Body of pancreas (tissue), 4 donors: ENCODE measurements around the gene PLAAT2. TPM values are rescaled to one million over a fixed set of nuclear protein-coding genes. Genes with fewer than 3 reads are reported as not detected.
"Not testable (repeated sequence)": the region's sequence is repeated elsewhere in the genome, so short reads cannot be mapped to it uniquely, and the experiment has no call there.

Experiments used
- ATAC-seq: fragments of 150-250 bp; one replicate; pipeline ENCODE4 v1.9.1; 2016
- DNase-seq, 4 donors: peaks; one replicate each; pipeline ENCODE4 v3.0.0-alpha.2; 2019
- H3K27ac ChIP-seq, 4 donors: fragments of 200-600 bp; sonication (generic); 1 replicate in 3 of 4; 2 replicates in 1 of 4; pipeline versions ENCODE4 v1.5.1 to v1.6.1; 2016 to 2019; ENCODE audit warnings: mild to moderate bottlenecking in 1 of 4, mixed read lengths in 1 of 4, moderate library complexity in 1 of 4
- H3K27me3 ChIP-seq, 2 donors: fragments of 200-600 bp; sonication (generic); one replicate each; pipeline ENCODE4 v1.6.0; 2016; ENCODE audit warnings: mild to moderate bottlenecking in 1 of 2
- H3K36me3 ChIP-seq, 2 donors: fragments of 200-600 bp; sonication (generic); replicated peaks in 1 of 2; 2 replicates each; pipeline ENCODE4 v1.5.1; 2016; ENCODE audit warnings: low read depth in 2 of 2; ENCODE audit not compliant: insufficient read depth in 1 of 2
- H3K4me1 ChIP-seq: fragments of 200-600 bp; sonication (generic); one replicate; pipeline ENCODE4 v1.6.0; 2016
- H3K4me3 ChIP-seq, 2 donors: fragments of 200-600 bp; sonication (generic); 1 replicate in 1 of 2; 2 replicates in 1 of 2; pipeline ENCODE4 v1.5.1; 2016 to 2019
- H3K9me3 ChIP-seq, 3 donors: fragments of 200-600 bp; sonication (generic); 1 replicate in 2 of 3; 2 replicates in 1 of 3; pipeline ENCODE4 v1.5.1; 2016
- CTCF ChIP-seq, 7 experiments: fragments of 450-650 bp in 4 of 7; fragments of 200-600 bp in 3 of 7; sonication (generic) in 3 of 7; IDR thresholded peaks; one replicate each; pipeline ENCODE4 v1.5.1; 2016 to 2019; ENCODE audit warnings: antibody characterized with exemption in 7 of 7
- POLR2A ChIP-seq, 3 donors: fragments of 450-650 bp; IDR thresholded peaks; one replicate each; pipeline ENCODE4 v1.6.1; 2016; ENCODE audit warnings: antibody characterized with exemption in 3 of 3, mild to moderate bottlenecking in 2 of 3
- WGBS, 2 donors: methylation state at CpG; one replicate each; pipeline ENCODE4 v1.1.5; 2017; 5-methylcytosine and 5-hydroxymethylcytosine counted together
- intact Hi-C: fragments of 100-400 bp; cut with DNase I; formaldehyde crosslinking; loops from one replicate; pipeline ENCODE4 v1.15.1; 2023
- total RNA-seq, 2 donors: library from RNA; depleted of rRNA; stranded (reverse); fragments of >200 nt; gene quantifications; one replicate each; pipeline ENCODE4 v1.1.0, GENCODE V29; 2016

The PLAAT2 gene
- total RNA-seq, 2 donors from 2014 or later = not detected

DNA sequence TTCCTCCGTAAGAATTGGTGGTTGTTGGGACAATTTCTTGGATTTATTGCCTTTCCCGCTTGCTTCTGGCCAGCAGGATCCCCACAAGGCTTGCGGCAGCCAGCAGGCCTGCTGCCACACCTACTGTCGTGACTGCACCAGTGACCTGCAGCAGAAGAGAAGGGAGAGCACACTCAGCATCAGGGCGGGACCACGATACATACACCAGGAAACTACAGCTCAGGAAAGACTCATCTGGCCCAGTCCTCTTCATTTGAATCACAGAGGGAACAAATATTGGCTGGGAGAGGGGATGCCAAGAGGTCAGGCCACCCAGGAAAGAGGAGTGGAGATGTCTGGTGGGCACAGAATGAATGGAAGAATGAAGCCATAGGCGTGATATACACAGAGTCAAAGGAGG lies 10.3 kb downstream of the PLAAT2 start:
- intact Hi-C loops = no loop called here
- H3K27ac ChIP-seq = no peak overlapping the region
- ATAC-seq = no peak

GRCh38 chr11:63551889-63552266 lies 11.3 kb downstream of the PLAAT2 start:
- DNase-seq (no peak), ATAC-seq (no peak)
- Histone ChIP-seq H3K4me3 (no peak overlapping the region), H3K36me3 (no peaks in the 10 kb centered on the region), H3K9me3 (no peaks in the 10 kb centered on the region), H3K27me3 (no peaks in the 10 kb centered on the region), H3K27ac (no peak overlapping the region), H3K4me1 (no peaks in the 10 kb centered on the region)
- 77% methylated on average over 4 to 6 of the region's 6 CpGs for WGBS, 2 donors
- intact Hi-C loops = no loop called here
- TF ChIP-seq CTCF (IDR thresholded peaks at IDR 0.05) = no peak
- TF ChIP-seq POLR2A (IDR thresholded peaks at IDR 0.05) = no peak

More for the DNA sequence above, 10.3 kb downstream of the PLAAT2 start:
- H3K4me1 ChIP-seq = no peaks in the 10 kb centered on the region
- H3K4me3 ChIP-seq = no peak overlapping the region
- WGBS, 2 donors = 86 to 90% methylated on average over 7 of the region's 7 CpGs
- H3K36me3 ChIP-seq = no peaks in the 10 kb centered on the region
- no peaks in the 10 kb centered on the region for H3K9me3 ChIP-seq
- H3K27me3 ChIP-seq = no peaks in the 10 kb centered on the region
- TF ChIP-seq CTCF (IDR thresholded peaks at IDR 0.05) (no peak), POLR2A (IDR thresholded peaks at IDR 0.05) (no peak)
- DNase-seq = no peak

DNA sequence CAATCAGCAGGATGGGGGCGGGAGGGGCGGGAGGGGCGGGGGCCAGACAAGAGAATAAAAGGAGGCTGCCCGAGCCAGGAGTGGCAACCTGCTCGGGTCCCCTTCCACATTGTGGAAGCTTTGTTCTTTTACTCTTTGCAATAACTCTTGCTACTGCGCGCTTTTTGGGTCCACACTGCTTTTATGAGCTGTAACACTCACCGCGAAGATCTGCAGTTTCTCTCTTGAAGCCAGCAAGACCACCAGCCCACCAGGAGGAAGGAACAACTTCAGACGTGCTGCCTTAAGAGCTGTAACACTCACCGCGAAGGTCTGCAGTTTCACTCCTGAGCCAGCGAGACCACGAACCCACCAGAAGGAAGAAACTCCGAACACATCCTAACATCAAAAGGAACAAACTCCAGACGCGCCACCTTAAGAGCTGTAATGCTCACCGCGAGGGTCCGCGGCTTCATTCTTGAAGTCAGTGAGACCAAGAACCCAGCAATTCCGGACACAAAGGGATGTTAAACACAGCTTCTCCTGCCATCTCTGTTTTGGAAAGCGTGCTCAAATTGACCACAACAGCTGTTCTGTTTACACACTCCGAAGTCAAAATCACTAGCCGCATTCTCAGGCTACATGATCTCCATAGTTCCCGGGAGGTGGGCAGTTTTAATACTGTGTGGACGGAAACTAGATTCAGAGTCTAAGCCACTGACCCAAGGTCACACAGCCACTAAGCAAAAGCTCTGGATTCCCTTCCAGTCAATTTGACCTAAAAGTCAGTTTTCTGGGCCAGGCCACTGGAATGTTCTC lies 11.9 kb downstream of the PLAAT2 start:
- no peaks in the 10 kb centered on the region for H3K36me3 ChIP-seq
- 82 to 93% methylated on average over 23 to 26 of the region's 27 CpGs for WGBS, 2 donors
- H3K4me3 ChIP-seq = no peak overlapping the region
- no peaks in the 10 kb centered on the region for H3K4me1 ChIP-seq
- no peaks in the 10 kb centered on the region for H3K27me3 ChIP-seq
- intact Hi-C loops = no loop called here
- H3K9me3 ChIP-seq = no peaks in the 10 kb centered on the region
- no peak for TF ChIP-seq POLR2A (IDR thresholded peaks at IDR 0.05)
- no peak for ATAC-seq
- H3K27ac ChIP-seq = no peak overlapping the region
- no peak for DNase-seq

DNA sequence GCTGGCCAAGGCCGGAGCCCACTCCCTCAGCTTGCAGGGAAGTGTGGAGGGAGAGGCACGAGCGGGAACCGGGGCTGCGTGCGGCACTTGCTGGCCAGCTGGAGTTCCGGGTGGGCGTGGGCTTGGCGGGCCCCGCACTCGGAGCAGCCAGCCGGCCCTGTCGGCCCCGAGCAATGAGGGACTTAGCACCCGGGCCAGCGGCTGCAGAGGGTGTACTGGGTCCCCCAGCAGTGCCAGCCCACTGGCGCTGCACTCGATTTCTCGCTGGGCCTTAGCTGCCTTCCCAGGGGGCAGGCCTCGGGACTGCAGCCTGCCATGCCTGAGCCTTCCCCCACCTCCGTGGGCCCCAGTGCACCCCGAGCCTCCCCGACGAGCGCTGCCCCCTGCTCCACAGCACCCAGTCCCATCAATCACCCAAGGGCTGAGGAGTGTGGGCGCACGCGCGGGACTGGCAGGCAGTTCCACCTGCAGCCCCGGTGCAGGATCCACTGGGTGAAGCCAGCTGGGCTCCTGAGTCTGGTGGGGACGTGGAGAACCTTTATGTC lies 13.0 kb downstream of the PLAAT2 start:
- ATAC-seq, H3K36me3 ChIP-seq, H3K9me3 ChIP-seq, DNase-seq, intact Hi-C loops, H3K27ac ChIP-seq, H3K27me3 ChIP-seq, H3K4me3 ChIP-seq, H3K4me1 ChIP-seq: not testable (repeated sequence)
- 95 to 97% methylated on average over 6 to 28 of the region's 31 CpGs for WGBS, 2 donors

- H3K4me1 ChIP-seq = no peaks in the 10 kb centered on the region
- no peaks in the 10 kb centered on the region for H3K9me3 ChIP-seq
- H3K36me3 ChIP-seq = no peaks in the 10 kb centered on the region
- DNase-seq (no peak), ATAC-seq (no peak)
- no peak overlapping the region for H3K27ac ChIP-seq
- WGBS, 2 donors = 88 to 93% methylated on average over 4 of the region's 4 CpGs
- TF ChIP-seq POLR2A (IDR thresholded peaks at IDR 0.05) (no peak), CTCF (IDR thresholded peaks at IDR 0.05) (no peak)
- no peak overlapping the region for H3K4me3 ChIP-seq
- intact Hi-C loops = no loop called here
- H3K27me3 ChIP-seq = no peaks in the 10 kb centered on the region
Observed at GRCh38 chr11:63549411-63549810, 13.8 kb downstream of the PLAAT2 start.

DNA sequence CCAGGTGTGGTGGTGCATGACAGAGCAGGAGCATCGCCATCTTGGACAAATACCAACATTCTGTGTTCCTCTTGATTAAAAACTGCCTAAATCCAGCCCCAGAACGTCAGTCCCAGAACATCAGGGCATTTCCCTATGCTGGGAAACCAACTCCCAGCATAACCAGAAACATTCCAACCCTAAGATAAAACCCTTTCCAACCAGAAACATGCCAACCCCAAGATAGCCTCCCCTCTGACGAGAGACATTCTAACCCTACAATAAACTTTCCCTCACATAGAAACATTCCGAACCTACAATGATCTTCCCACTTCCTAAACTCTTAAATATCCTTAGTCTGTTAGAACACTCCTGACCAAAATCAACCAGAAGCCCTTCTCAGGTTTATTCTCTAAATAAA lies 15.0 kb downstream of the PLAAT2 start:
- Histone ChIP-seq H3K9me3 (no peaks in the 10 kb centered on the region), H3K4me1 (no peaks in the 10 kb centered on the region), H3K4me3 (no peak overlapping the region), H3K36me3 (no peaks in the 10 kb centered on the region), H3K27me3 (no peaks in the 10 kb centered on the region), H3K27ac (no peak overlapping the region)
- DNase-seq (no peak), ATAC-seq (no peak)
- 80 to 86% methylated on average over 4 of the region's 4 CpGs for WGBS, 2 donors
- intact Hi-C loops = no loop called here
- no peak for TF ChIP-seq CTCF (IDR thresholded peaks at IDR 0.05)
- no peak for TF ChIP-seq POLR2A (IDR thresholded peaks at IDR 0.05)
